HUES64 (cell line): ENCODE measurements around the gene PLS1.

Source experiments
- H3K27ac ChIP-seq: 2 replicates; pipeline ENCODE4 v1.7.0; 2013; ENCODE audit warnings: low read depth, low read length, inconsistent platforms
- H3K27me3 ChIP-seq: 2 replicates; pipeline ENCODE4 v1.6.1; 2013; ENCODE audit warnings: mild to moderate bottlenecking, low read length; ENCODE audit not compliant: insufficient read depth
- H3K36me3 ChIP-seq: 2 replicates; pipeline ENCODE4 v1.6.1; 2013; ENCODE audit warnings: mild to moderate bottlenecking, low read length; ENCODE audit not compliant: insufficient read depth
- H3K4me1 ChIP-seq: 2 replicates; pipeline ENCODE4 v1.6.1; 2013; ENCODE audit warnings: mild to moderate bottlenecking, low read length, moderate library complexity; ENCODE audit not compliant: insufficient read depth
- H3K4me3 ChIP-seq: 2 replicates; pipeline ENCODE4 v1.5.1; 2013; ENCODE audit warnings: mild to moderate bottlenecking, low read length, moderate library complexity
- H3K9ac ChIP-seq: 2 replicates; pipeline ENCODE4 v1.6.1; 2013; ENCODE audit warnings: mild to moderate bottlenecking, low read depth, low read length
- H3K9me3 ChIP-seq: 2 replicates; pipeline ENCODE4 v1.6.1; 2013; ENCODE audit warnings: low read depth, low read length; ENCODE audit not compliant: insufficient read depth
- WGBS: fragments of 150-250, 120-280 bp; methylation state at CpG from one replicate; pipeline ENCODE4 v1.1.7; 2013; ENCODE audit warnings: missing lambda C conversion rate; 5-methylcytosine and 5-hydroxymethylcytosine counted together

Gene PLS1

GRCh38 chr3:142657033-142657432 is 60.8 kb downstream of the PLS1 start:
- H3K4me3 ChIP-seq: no peak overlapping the region
- H3K27ac ChIP-seq: no peak overlapping the region
- H3K36me3 ChIP-seq: no peaks in the 10 kb centered on the region
- no peaks in the 10 kb centered on the region for H3K9me3 ChIP-seq
- H3K27me3 ChIP-seq: no peaks in the 10 kb centered on the region
- H3K9ac ChIP-seq: no peak overlapping the region
- H3K4me1 ChIP-seq: peaks cover 20% of the 10 kb centered on the region
- WGBS: 91% methylated on average over 4 of the region's 4 CpGs

DNA sequence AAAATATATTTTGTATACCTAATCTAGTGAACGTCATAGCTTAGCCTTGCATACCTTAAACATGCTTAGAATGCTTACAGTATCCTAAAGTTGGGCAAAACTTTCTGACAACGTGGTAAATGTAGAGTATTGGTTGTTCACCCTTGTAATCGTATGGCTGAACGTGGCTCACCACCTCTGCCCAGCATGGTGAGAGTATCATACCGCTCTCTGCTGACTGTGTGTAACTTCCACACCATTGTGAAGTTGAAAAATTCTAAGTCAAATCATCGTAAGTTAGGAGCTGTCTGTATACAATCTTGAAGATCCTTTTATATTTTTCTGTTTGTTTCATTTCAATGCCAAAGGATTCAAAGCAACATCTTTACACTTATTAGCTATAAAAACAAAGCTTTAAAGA is 64.2 kb downstream of the PLS1 start:
- H3K27ac ChIP-seq: no peak overlapping the region

DNA sequence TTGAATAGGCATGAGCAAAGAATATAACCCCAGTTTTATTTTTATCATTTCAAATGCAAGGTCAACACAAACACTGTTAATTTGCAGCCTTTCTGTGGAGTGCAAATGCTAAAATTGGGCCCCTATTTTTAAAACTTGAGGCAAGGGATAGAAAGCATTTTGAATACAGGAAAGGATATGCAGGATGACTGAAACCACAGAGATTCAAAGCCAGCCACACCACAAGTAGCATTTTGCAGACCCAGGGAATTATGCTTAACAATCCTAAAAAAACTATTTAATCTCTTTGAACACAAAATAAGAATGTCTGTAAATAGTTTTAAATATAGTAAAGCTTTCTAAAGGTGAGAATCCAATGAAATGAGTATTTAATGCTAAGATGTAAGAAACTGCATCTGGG is 64.7 kb downstream of the PLS1 start:
- Histone ChIP-seq H3K9ac (no peak overlapping the region), H3K27ac (no peak overlapping the region), H3K4me1 (peaks cover 33% of the 10 kb centered on the region), H3K9me3 (no peaks in the 10 kb centered on the region), H3K36me3 (no peaks in the 10 kb centered on the region), H3K27me3 (no peaks in the 10 kb centered on the region), H3K4me3 (no peak overlapping the region)

More for the DNA sequence above, 64.2 kb downstream of the PLS1 start:
- Histone ChIP-seq H3K36me3 (no peaks in the 10 kb centered on the region), H3K27me3 (no peaks in the 10 kb centered on the region), H3K9me3 (no peaks in the 10 kb centered on the region), H3K4me1 (peaks cover 32% of the 10 kb centered on the region), H3K4me3 (no peak overlapping the region), H3K9ac (no peak overlapping the region)
- WGBS: 73% methylated on average over 5 of the region's 6 CpGs

DNA sequence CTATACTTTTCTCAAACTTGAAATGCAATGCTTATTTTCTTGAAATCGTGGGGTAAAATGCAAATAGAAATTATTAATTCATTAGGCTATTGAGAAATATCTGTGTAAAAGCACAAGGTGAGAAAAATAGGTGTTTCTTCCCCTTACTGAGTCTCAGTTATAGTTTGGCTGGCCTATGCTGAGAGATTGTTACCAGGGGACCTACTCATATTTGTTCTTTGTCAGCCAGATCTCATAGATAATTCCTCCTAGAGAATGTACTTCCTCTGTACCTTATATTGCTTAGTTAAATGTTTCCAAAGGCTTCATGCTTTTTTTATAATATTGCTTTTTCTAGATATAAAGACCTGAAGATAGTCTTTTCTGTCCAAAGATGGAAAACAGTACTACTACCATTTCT is 67.7 kb downstream of the PLS1 start:
- Histone ChIP-seq H3K4me1 (peaks cover 33% of the 10 kb centered on the region), H3K27me3 (no peaks in the 10 kb centered on the region), H3K36me3 (no peaks in the 10 kb centered on the region), H3K4me3 (no peak overlapping the region), H3K27ac (no peak overlapping the region), H3K9ac (no peak overlapping the region), H3K9me3 (no peaks in the 10 kb centered on the region)
- WGBS: 67% methylated on average over 1 of the region's 1 CpG

DNA sequence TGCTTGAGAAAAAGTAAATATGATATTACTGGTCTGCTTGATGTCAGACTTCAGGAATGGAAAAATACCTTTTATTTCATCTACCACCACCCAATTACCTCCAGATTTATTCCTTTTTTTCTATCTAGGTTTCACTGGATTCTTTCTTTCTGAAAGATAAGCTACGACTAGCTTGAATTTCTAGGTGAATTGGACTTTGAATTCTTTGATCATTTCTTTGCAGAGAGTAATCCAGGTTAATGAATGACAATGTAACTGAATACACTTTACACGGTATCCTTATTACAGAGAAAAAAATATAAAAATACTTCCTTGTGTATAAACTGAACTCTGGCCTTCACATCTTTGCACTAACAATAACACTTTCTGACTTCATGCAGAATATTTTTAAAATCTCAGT is 68.1 kb downstream of the PLS1 start:
- H3K4me3 ChIP-seq: no peak overlapping the region
- H3K27me3 ChIP-seq: no peaks in the 10 kb centered on the region
- peaks cover 33% of the 10 kb centered on the region for H3K4me1 ChIP-seq
- 80% methylated on average over 2 of the region's 2 CpGs for WGBS
- H3K27ac ChIP-seq: no peak overlapping the region
- no peaks in the 10 kb centered on the region for H3K36me3 ChIP-seq
- H3K9ac ChIP-seq: no peak overlapping the region
- H3K9me3 ChIP-seq: no peaks in the 10 kb centered on the region

DNA sequence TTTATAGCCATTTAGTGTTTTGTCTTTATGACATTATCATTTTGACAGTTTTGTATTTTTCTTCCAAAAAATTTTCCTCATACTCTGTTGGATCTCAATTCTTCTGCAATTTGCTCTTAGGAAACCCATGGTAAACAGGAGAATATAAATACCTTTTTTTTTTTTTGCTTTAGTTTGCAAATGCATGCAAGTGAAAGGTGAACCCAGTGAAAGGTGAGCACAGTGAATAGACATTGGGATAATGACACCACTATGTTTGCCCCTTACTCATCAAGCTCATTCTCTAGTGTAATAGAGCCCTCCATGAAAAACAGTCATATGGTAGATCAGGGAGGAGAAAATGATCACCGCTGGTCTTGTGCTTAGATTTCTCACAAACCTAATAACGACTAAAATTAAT is 68.6 kb downstream of the PLS1 start:
- H3K4me3 ChIP-seq: no peak overlapping the region
- H3K4me1 ChIP-seq: peaks cover 33% of the 10 kb centered on the region
- no peaks in the 10 kb centered on the region for H3K36me3 ChIP-seq
- H3K27ac ChIP-seq: no peak overlapping the region
- no peak overlapping the region for H3K9ac ChIP-seq
- H3K9me3 ChIP-seq: no peaks in the 10 kb centered on the region
- no peaks in the 10 kb centered on the region for H3K27me3 ChIP-seq
- WGBS: 100% methylated on average over 1 of the region's 2 CpGs

DNA sequence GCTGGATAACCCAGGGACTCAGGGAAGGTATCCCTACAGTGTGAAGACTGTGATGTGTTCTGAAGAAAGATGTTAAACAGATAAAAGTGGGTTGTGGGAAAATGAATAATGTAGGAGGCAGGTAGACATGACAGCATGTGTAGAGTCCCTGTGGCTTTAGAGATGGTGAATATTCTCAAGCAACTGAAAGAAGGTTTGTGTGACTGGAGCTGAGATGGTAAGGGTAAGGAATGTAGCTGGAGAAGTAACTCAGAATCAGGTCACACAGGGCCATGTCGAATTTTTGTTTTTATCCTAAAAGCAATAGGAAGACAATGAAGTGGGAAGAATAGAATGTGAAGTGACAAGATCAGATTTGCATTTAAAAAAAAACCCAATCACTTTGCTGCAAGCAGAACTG is 73.9 kb downstream of the PLS1 start:
- Histone ChIP-seq H3K4me1 (peaks cover 12% of the 10 kb centered on the region), H3K9me3 (no peaks in the 10 kb centered on the region), H3K36me3 (peaks cover 6% of the 10 kb centered on the region; the same call in 1 of the 2 replicates), H3K27me3 (no peaks in the 10 kb centered on the region), H3K4me3 (no peak overlapping the region), H3K27ac (no peak overlapping the region), H3K9ac (no peak overlapping the region)
- WGBS: 31% methylated on average over 1 of the region's 1 CpG

DNA sequence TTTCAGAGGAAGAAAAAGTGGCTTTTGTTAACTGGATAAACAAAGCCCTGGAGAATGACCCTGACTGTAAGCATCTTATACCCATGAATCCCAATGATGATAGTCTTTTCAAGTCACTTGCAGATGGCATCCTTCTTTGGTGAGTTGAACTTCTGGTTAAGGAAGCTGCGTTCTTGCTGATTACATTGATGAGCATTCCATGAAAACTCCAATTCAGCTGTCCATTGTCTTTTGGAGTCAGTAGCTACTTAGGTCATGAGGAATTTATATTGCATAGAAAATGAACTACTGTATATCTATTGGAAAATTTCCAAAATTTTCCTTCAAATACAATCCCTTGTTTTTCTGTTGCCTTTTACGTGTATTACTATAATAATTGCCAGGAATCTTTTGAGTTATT is 80.0 kb downstream of the PLS1 start:
- Histone ChIP-seq H3K27ac (no peak overlapping the region), H3K4me3 (no peak overlapping the region), H3K9ac (no peak overlapping the region), H3K9me3 (no peaks in the 10 kb centered on the region), H3K27me3 (no peaks in the 10 kb centered on the region), H3K4me1 (no peaks in the 10 kb centered on the region), H3K36me3 (peaks cover 10% of the 10 kb centered on the region; the same call in 1 of the 2 replicates)
- 95% methylated on average over 1 of the region's 2 CpGs for WGBS

GRCh38 chr3:142680710-142681109 is 84.5 kb downstream of the PLS1 start:
- H3K9ac ChIP-seq: no peak overlapping the region
- H3K4me1 ChIP-seq: no peaks in the 10 kb centered on the region
- peaks cover 3% of the 10 kb centered on the region; the same call in 1 of the 2 replicates for H3K36me3 ChIP-seq
- WGBS: 82% methylated on average over 2 of the region's 2 CpGs
- H3K4me3 ChIP-seq: no peak overlapping the region
- H3K27ac ChIP-seq: no peak overlapping the region
- no peaks in the 10 kb centered on the region for H3K9me3 ChIP-seq
- H3K27me3 ChIP-seq: no peaks in the 10 kb centered on the region

GRCh38 chr3:142690613-142691012 is 94.4 kb downstream of the PLS1 start:
- no peak overlapping the region for H3K27ac ChIP-seq
- H3K9ac ChIP-seq: no peak overlapping the region
- WGBS: 98% methylated on average over 2 of the region's 2 CpGs
- peaks cover 8% of the 10 kb centered on the region; the same call in 1 of the 2 replicates for H3K36me3 ChIP-seq
- H3K9me3 ChIP-seq: no peaks in the 10 kb centered on the region
- no peaks in the 10 kb centered on the region for H3K27me3 ChIP-seq
- H3K4me3 ChIP-seq: no peak overlapping the region
- no peaks in the 10 kb centered on the region for H3K4me1 ChIP-seq

DNA sequence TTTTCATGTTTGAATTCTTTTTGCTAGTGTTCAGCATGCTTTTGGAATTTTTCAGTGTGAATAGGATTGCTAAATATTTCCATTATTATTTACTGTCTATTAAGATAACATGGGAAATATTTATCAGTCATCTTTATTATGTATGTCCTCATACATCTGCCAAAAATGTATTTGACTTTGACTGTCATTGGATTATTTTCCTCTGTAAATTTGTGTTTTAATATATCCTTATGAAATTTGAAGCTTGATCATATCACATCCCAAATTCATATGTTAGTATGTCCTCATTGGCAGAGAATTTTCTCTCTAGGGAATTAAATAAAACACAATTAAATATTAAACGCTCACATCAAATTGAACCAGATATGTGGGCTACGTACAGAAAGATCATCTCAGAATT is 95.3 kb downstream of the PLS1 start:
- Histone ChIP-seq H3K27me3 (no peaks in the 10 kb centered on the region), H3K36me3 (peaks cover 8% of the 10 kb centered on the region; the same call in 1 of the 2 replicates), H3K9me3 (no peaks in the 10 kb centered on the region), H3K4me1 (no peaks in the 10 kb centered on the region), H3K9ac (no peak overlapping the region), H3K4me3 (no peak overlapping the region), H3K27ac (no peak overlapping the region)
- WGBS: 97% methylated on average over 2 of the region's 2 CpGs

GRCh38 chr3:142693136-142693853 is 97.1 kb downstream of the PLS1 start:
- Histone ChIP-seq H3K9ac (no peak overlapping the region), H3K4me3 (no peak overlapping the region), H3K27me3 (no peaks in the 10 kb centered on the region), H3K4me1 (no peaks in the 10 kb centered on the region), H3K27ac (no peak overlapping the region), H3K9me3 (no peaks in the 10 kb centered on the region), H3K36me3 (peaks cover 6% of the 10 kb centered on the region; the same call in 1 of the 2 replicates)
- 87% methylated on average over 7 of the region's 7 CpGs for WGBS
